ENCODE measurements around the gene FOXN1. TPM values are rescaled to one million over a fixed set of nuclear protein-coding genes. Genes with fewer than 3 reads are reported as not detected.

The FOXN1 gene
- total and polyA plus RNA-seq, 10 donors: not detected

DNA sequence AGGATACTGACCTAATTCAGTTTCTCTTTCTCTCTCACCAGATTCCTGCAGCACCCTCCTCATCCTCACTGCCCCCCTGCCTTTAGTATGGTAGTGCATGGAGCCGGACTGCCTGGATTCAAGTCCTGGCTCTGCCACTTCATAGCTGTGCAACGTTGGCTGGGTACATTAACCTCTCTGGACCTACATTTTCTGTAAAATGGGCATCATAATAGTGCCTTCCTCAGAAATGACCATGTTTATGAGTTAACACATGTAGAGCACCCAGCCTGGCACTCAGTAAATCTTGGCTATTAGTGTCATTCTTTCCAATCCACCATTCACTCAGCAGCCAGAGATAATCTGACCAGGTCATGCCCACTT, 39.0 kb downstream of the FOXN1 start:
- Histone ChIP-seq H3K9me3 (no peaks in the 10 kb centered on the region), H3K27me3 (replicated peaks in 1 of 7) (no peaks in the 10 kb centered on the region), H3K27ac (no peak overlapping the region), H3K4me3 (no peak overlapping the region), H3K4me1 (peaks cover 21 to 37% (median 33%) of the 10 kb centered on the region in 6 donors), H3K36me3 (peaks cover 0 to 20% (median 14%) of the 10 kb centered on the region in 6 donors)
- DNase-seq: peak; percentile 17
- intact Hi-C loops (cut with DNase I; ENCODE audit: low total_unique reads): loop anchor here (5.0 kb wide), 1 partner anchor 67 kb away; the partner anchor contains the start of gene RSKR
- TF ChIP-seq POLR2A (IDR thresholded peaks at IDR 0.05) (no peak), POLR2AphosphoS5 (IDR thresholded peaks at IDR 0.05) (no peak)
- TF ChIP-seq, protein P1, sequence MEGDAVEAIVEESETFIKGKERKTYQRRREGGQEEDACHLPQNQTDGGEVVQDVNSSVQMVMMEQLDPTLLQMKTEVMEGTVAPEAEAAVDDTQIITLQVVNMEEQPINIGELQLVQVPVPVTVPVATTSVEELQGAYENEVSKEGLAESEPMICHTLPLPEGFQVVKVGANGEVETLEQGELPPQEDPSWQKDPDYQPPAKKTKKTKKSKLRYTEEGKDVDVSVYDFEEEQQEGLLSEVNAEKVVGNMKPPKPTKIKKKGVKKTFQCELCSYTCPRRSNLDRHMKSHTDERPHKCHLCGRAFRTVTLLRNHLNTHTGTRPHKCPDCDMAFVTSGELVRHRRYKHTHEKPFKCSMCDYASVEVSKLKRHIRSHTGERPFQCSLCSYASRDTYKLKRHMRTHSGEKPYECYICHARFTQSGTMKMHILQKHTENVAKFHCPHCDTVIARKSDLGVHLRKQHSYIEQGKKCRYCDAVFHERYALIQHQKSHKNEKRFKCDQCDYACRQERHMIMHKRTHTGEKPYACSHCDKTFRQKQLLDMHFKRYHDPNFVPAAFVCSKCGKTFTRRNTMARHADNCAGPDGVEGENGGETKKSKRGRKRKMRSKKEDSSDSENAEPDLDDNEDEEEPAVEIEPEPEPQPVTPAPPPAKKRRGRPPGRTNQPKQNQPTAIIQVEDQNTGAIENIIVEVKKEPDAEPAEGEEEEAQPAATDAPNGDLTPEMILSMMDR (IDR thresholded peaks at IDR 0.05 in 8 of 11, conservative IDR thresholded peaks at IDR 0.05 in 3 of 11): no peak
- 81 to 90% (median 86%) methylated on average over 2 of the region's 2 CpGs for WGBS, 5 donors

DNA sequence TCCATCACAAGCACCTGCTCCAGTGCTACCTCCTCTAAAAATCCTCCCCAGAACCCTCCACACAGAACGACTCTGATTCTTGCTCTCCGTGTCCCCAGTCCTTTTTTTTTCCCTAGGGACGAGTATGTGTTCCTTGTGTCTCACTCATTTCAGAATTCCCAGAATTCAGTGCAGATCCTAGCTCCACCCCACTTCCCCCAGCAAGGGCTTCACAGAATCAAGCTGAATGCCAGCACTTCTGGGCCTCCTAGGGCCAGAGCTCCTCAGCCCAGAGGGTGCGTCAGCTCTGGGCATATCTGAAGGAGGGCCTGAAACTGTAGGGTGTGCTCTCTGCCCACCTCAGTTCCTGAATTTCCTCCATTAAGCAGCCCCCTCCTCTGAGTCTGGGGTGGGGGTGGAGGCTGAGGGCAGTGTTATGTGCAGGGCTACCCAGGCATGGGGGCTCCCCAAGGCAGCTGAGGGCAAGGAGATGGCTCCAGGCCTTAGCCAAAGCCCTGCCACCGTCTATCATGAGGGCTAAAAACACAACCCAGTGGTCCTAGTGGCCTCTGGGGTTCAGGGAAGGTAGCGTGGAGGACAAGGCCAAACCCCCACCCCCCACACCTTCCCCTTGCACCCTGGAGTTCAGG, 39.8 kb downstream of the FOXN1 start:
- no peak overlapping the region for H3K4me3 ChIP-seq
- intact Hi-C loops (cut with DNase I; ENCODE audit: low total_unique reads): loop anchor here (5.0 kb wide), 1 partner anchor 66 kb away; the partner anchor contains the start of gene RSKR
- no peaks in the 10 kb centered on the region for H3K27me3 ChIP-seq (replicated peaks in 1 of 7)
- peaks cover 29 to 44% (median 41%) of the 10 kb centered on the region in 6 donors for H3K4me1 ChIP-seq
- DNase-seq: peak; percentile 61
- TF ChIP-seq POLR2A (IDR thresholded peaks at IDR 0.05): no peak
- peak in 1 of 3 donors; percentile 7 for TF ChIP-seq POLR2AphosphoS5 (IDR thresholded peaks at IDR 0.05)
- H3K36me3 ChIP-seq: peaks cover 0 to 20% (median 14%) of the 10 kb centered on the region in 6 donors
- H3K9me3 ChIP-seq: no peaks in the 10 kb centered on the region
- no peak overlapping the region for H3K27ac ChIP-seq
- WGBS, 5 donors: 69 to 88% (median 82%) methylated on average over 6 of the region's 6 CpGs

DNA sequence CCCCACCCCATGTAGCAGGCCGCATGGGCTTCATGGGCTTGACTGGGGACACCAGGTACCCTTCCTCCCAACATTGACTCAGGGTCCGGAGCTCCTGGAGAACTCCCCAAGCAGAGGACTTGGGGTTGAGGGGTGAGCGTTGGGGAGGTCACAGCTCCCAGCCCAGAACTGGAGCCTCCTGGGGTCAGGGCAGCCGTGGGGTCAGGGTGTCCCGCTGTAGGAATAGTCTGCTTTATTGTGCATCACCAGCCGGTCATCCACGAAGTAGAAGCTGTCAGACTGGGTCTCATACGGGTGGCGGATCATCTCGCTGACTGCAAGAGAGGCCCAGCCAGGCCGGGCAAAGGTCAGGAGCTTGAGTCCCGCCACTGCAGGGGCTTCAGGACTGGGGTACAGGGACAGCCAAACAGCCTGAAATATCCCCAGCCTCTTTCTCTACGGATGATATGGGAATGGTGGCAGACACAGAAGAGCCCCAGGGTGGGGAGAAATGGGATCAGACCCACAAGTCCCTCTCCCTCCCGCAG, 41.0 kb downstream of the FOXN1 start:
- H3K4me1 ChIP-seq: peaks cover 38 to 57% (median 52%) of the 10 kb centered on the region in 6 donors
- peak overlapping the region; percentile 58 to 90 (median 86) for H3K27ac ChIP-seq
- intact Hi-C loops (cut with DNase I; ENCODE audit: low total_unique reads): loop anchor here (5.0 kb wide), 1 partner anchor 65 kb away; the partner anchor contains the start of gene RSKR
- H3K4me3 ChIP-seq: peak overlapping the region in 1 of 8 donors; percentile 51
- H3K27me3 ChIP-seq (replicated peaks in 1 of 7): no peaks in the 10 kb centered on the region
- 82 to 87% (median 86%) methylated on average over 8 to 14 of the region's 14 CpGs for WGBS, 5 donors
- TF ChIP-seq POLR2AphosphoS5 (IDR thresholded peaks at IDR 0.05) (no peak), POLR2A (IDR thresholded peaks at IDR 0.05) (no peak)
- TF ChIP-seq, protein P1 (IDR thresholded peaks at IDR 0.05 in 8 of 11, conservative IDR thresholded peaks at IDR 0.05 in 3 of 11): no peak
- H3K9me3 ChIP-seq: no peaks in the 10 kb centered on the region
- H3K36me3 ChIP-seq: peaks cover 0 to 20% (median 14%) of the 10 kb centered on the region in 6 donors
- peak; percentile 81 for DNase-seq

DNA sequence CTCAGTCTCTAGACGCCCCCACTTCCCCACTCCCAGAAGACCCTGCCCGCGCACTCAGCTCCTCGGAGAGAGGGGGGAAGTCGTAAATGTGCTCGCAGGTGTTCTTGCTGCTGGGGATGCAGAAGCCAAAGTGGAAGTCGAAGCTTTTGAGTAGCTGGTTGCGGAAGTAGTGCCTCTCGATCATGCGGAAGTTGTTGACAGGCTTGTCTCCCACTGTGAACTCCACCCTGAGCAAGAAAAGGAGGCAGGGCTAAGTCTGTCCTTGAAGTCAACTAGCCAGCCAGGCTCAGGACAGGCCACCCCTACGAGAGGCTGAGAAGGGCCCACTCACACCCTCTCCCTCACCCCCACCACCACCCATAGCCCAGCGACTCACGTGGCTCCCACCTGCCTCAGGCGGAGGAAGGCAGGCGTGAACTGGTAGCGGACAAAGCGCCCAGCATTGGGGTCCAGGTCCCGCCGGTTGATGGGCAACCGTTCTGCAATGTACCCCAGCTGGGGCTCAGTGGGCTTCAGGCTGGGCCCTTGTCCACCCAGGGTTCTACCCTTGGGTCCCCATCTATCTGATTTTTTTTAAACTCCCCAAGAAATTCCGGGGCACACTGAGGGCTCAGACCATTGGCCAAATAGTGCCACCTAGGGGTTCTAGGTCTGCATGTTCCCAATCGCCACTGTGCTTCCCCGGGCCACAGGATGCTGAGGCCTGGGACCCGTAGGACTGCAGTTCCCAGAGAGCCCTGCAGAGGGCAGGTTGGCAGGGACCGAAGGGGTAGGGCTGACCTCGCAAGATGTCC, 41.7 kb downstream of the FOXN1 start:
- no peak for TF ChIP-seq POLR2A (IDR thresholded peaks at IDR 0.05)
- TF ChIP-seq, protein P1 (IDR thresholded peaks at IDR 0.05 in 8 of 11, conservative IDR thresholded peaks at IDR 0.05 in 3 of 11): peak; percentile 89 to 99 (median 96)
- TF ChIP-seq POLR2AphosphoS5 (IDR thresholded peaks at IDR 0.05): peak; percentile 49 to 62 (median 52)
- H3K9me3 ChIP-seq: no peaks in the 10 kb centered on the region
- H3K27me3 ChIP-seq (replicated peaks in 1 of 7): no peaks in the 10 kb centered on the region
- peaks cover 38 to 63% (median 56%) of the 10 kb centered on the region in 6 donors for H3K4me1 ChIP-seq
- DNase-seq: peak; percentile 92
- intact Hi-C loops (cut with DNase I; ENCODE audit: low total_unique reads): loop anchor here (5.0 kb wide), 1 partner anchor 64 kb away; the partner anchor contains the start of gene RSKR
- 38 to 51% (median 43%) methylated on average over 21 to 26 of the region's 26 CpGs for WGBS, 5 donors
- H3K27ac ChIP-seq: peak overlapping the region; percentile 58 to 90 (median 86)
- H3K4me3 ChIP-seq: peak overlapping the region in 2 of 8 donors; percentile 7 to 51
- H3K36me3 ChIP-seq: peaks cover 0 to 20% (median 14%) of the 10 kb centered on the region in 6 donors
